HG03342 (cell line): Measurements from ENCODE around the gene GPR3.
"Not testable (repeated sequence)": the region's sequence is repeated elsewhere in the genome, so short reads cannot be mapped to it uniquely, and the experiment has no call there.

ENCODE experiments used
- ATAC-seq: cut with Tn5 transposase; IDR thresholded peaks from one replicate; pipeline ENCODE4 v1.9.1; 2021; ENCODE audit warnings: mild to moderate bottlenecking, moderate library complexity; ENCODE audit not compliant: unreplicated experiment

GPR3 gene

DNA sequence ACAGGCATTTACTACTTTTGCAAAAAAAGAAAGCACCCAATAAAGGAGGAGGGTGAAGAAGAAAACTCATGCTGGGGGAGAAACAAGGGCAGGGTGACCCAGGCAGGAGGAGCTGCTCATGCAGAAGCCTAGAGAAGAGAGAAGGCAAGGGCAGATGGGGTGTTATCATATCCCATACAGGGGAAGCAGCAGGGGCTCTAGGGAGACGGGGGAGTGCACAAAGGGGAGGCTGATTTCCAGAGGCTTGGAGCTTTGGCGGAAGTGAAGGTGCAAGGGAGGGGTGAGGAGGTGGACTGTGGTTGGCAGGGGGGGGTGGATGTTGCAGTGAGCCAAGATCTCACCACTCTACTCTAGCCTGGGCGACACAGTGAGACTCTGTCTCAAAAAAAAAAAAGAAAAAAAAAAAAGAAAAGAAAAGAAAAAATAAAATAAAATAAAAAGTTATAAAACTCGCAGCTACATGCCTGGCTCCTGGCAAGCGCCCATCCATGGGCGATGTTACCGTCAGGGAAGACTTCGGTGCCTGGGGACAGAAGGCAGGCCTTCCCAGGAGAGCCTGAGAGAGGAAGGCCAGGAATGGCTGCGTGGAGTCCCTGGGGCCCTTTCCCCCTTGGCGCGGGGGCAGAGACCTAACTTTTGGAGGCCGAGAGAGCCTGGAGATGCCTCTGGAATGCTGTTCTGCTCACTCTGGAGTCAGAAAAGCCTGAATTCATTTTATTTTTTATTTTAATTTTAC lies 14.5 kb upstream of the GPR3 start:
- ATAC-seq = no peak

DNA sequence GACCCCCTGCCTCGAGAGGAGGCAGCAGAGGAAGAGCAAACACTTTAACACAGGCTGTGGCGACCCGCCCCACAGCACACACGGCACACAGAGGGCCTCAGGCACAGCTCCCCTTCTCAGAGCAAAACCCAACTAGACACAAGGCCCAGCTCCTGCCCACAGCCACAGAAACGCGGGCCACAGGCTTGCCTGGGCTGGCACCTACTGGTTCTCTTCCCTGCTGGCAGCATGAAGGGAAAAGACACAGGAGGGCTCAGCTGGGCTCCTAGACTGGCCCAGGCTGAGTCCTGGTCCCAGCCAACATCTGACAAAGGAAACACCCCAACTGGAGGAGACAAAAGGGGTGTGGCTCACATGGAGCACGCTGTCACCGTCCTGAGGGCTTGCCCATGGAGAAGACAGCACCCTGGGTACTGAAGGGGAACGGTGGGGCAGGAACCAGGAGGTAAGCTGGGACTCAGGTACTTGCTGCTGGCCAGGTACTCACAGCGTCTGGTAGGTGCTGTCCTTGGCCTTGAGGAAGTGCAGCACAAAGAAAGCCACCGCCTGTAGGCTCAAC lies 12.8 kb upstream of the GPR3 start:
- ATAC-seq = no peak

DNA sequence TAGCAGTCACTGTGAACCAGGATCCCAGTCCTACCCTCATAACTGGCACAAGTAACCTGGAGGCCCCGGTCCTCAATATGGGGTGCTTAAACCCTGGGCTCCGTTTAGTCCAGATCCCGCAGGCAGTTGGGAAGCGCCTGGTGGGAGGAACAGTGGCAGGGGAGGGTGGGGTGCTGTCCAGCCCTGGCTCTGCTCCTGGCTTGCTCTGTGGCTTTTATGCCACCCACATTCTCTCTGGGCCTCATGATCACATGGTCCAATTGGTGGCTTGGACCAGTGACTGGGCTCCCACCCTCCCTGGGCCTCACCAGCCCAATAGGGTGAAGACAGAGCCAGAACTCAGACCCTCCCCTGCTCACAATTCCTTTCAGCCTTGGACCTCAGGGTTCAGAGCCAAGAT lies 12.2 kb upstream of the GPR3 start:
- ATAC-seq = no peak

DNA sequence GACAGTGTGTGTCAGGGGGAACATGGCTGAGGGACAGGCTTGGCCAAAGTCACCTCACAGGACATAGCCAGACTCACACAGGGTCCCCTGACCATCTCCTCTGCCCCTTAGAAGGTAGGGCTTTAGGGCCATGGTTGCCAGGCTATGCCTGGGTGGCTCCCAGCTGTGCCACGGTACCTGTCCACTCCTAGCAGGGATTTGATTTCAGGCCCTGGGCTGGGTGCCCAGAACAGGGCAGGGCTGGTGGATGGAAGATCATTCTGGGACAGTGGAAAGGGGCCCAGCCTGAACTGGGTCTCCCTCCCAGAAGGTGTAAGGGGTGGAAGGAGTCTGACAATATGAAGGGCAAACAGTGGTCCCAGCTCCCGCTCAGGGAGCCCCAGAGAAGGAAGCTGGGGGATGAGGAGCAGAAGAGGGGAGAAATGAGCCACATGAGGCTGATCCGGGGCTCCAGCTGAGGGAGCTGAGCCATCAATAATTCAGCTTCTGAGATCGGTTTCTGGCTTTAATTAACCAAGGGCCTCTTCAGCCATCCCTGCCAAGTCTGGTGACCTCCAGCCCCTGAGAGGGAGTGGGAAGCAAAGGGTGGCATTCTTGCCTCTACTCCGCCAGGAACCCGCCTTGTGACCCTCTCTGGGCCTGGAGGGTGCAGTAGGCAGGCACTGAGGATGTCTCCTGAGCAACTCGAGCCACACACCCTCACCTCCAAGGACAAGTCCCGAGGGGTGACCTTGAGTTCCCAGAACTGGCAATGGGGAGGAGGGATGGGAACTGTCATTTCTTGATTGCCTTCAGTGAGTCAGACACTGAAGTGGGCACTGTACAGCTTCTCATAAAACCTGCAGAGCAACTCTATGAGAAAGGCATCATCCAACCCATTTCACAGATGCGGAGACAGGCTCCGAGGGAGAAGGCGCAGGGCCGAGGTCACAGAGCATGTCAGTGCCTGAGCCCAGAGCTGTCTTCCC lies 11.4 kb upstream of the GPR3 start:
- ATAC-seq = no peak

DNA sequence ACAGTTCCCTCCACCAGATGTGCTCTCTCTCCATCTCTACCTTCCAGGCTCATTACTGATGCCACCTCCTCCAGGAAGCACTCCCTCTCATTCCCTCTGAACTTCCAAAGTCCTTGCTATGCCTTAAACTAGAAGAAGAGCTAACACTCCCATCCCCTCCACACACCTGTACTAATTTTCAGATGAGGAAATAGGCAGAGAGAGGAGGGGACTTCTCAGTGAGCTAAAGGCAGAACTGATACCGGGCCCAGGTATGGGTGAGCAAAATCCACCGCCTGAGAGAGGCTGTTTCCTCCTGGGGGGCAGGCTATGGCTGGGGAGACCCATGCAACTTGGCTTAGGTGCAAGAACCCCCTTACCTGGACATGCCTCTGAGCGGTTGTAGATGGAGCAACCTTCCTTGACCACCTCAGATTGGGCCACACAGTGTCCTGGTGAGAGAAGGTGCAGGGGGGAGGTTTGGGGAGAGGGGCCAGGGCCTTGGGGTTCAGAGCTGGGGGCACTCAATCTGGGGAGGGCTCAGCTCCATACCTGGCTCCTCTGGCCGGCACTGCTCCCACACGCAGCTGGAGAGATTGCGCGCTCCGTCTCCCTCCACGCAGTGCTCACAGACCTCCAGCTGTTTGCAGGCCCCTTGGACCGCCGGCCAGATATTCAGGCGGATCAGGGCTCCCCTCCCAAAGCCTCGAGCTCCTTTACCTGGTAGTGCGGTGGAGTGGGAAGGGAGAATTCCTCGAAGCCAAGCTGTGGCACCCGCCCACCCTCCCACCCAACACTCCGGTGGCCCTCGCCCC lies 10.3 kb upstream of the GPR3 start:
- no peak for ATAC-seq

DNA sequence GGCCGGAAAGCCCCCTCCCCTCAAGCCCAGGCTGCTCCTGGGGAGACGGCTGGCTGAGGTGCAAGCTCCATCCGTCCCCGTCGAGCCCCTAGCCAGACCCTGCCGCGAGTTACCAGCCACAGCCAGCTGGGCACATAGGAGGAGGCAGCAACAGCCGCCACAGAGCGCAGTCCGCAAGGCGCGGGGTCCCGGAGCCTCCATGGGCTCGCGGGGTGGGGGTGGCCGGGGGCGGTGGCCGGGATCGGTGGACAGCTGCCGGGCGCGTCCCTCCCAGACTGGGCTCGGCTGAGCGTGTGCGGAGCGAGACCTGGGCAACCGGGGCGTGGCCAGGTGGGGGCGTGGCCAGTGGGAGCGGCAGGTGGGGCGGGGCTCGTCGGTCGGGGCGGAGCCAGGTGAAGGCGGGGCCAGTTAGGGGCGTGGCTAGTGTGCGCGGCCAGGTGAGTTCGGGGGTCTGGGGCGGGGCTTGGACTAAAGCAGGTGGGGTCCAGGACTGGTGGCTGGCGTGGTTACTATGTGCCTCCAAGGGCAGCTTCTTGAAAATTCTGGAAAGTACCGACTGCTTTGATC lies 9.3 kb upstream of the GPR3 start, which contains the start of gene CD164L2:
CD164L2 (minus strand) TSS at position 295 of the 567 bp plus-strand sequence; CDS start at position 201, 94 bp downstream.
- no peak for ATAC-seq

DNA sequence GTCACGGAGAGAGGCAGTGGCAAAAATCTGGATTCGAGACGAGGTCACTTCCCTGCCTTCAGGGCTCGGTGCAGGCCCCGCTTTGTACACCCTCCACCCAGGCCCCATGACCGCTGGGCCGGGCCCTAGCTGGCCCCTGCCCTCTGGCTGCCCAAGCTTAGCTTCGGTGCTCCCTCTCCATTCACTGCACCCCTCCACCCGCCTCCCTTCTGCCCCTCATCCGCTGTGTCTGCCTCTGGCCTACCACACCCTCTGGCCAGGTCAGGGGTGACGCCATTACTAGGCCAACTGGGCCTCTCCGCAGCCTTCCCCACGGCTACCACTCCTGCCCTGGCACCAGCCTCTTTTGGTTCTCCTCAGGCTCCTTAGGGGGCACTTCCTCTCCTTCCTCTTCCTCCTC lies 8.8 kb upstream of the GPR3 start:
- ATAC-seq = no peak

DNA sequence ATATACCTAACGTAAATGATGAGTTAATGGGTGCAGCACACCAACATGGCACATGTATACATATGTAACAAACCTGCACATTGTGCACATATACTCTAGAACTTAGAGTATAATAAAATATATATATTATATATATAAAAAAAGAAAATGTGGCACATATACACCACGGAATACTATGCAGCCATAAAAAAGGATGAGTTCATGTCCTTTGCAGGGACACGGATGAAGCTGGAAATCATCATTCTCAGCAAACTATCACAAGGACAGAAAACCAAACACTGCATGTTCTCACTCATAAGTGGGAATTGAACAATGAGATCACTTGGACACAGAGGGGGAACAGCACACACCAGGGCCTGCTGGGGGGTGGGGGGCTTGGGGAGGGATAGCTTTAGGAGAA lies 7.6 kb upstream of the GPR3 start:
- not testable (repeated sequence) for ATAC-seq

DNA sequence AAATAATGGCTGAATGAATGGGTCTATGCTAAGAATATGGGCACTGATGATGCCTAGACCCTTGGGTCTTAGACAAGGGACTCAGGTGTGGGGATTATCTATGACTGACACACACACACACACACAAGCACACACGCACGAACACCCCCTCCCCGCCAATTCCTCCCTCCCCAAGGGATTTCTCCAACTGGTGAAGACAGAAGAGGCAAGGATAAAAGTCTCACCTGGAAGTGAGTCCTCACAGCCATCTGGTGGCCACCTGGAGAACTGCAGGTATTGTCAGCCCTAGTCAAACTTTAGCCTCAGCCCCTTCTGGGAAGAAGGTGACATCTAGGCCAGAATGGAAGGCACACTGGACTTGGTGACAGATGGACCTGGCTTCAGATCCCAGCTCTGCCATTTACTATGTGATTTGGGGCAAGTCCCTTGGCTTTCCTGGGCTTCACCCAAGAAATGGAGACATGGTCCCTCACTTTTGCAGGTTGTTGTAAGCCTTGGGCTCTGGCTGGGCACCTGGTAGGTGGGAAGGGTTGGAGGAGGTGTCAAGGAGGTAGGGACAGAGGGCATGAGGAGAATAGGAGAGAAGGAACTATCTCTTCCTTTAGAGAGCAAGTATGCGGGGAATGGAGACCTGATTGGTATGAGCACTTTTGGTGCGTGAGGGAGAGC lies 4.0 kb upstream of the GPR3 start:
- ATAC-seq = no peak

DNA sequence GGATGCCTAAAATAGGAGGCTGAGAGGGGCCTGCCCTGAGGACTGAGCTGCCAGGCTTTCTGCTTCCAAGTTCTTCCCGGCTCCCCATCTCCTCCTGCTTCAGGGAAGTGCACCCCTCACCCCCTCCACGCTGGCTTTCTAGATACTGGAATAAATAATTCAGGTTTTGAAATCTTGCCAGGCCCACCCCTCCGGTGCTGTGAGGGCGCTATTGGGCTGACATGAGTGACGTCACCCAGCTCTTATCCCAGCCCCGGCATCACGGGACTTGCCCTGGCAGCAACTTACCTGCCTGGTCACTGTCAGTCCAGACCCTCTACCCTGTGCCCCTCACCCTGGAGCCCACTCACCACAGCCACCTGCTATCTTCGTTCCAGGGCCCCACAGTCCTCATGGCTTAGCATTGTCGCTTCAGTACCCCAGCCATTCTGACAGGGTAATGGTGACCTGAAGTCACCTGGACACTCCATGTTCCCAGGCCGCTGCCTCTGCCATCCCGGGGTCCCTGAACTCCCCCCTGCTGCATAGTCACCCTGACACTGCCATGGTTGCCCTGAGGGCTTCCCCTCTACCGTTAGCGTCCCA lies 819 bp upstream of the GPR3 start:
- no peak for ATAC-seq

DNA sequence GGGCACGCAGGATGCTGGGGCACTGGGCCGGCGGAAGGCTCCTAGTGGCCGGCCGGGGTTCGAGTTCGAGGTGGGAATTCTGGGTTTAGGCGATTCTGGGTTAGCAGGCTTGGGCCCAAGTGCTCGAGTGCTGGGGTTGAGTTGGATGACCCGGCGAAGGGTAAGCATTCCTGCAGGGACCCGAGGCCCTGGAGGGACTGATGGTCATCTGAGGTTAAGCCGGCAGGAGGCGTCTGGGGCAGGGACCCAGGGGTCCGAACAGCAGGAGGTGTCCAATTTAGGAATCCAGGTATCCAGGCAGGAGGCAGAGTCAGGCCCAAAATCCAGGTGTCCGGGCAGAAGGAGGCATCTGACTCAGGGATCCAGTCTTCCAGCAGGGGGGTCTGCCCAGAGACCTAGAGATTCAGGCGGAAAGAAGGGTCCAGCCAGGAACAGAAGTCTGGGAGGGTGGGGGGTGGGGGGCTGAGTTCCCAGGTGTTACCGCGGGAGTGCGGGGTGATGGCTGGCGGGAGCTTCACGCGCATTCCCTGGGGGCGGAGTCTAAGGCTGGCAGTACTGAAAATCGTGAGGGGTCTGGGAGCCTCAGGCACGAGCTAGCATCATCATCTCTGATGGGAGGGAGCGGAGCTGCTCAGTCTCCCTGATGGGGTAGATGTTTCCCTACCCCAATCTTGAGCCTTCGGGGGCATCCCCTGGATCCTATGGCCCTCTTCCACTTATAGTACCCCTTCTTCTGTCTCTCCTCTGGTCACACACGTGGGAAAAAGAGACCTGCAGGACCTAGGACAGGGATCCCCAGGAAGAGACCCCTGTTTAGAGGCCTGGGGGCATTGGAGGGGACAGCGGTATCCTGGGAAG lies 585 bp downstream of the GPR3 start:
- no peak for ATAC-seq

DNA sequence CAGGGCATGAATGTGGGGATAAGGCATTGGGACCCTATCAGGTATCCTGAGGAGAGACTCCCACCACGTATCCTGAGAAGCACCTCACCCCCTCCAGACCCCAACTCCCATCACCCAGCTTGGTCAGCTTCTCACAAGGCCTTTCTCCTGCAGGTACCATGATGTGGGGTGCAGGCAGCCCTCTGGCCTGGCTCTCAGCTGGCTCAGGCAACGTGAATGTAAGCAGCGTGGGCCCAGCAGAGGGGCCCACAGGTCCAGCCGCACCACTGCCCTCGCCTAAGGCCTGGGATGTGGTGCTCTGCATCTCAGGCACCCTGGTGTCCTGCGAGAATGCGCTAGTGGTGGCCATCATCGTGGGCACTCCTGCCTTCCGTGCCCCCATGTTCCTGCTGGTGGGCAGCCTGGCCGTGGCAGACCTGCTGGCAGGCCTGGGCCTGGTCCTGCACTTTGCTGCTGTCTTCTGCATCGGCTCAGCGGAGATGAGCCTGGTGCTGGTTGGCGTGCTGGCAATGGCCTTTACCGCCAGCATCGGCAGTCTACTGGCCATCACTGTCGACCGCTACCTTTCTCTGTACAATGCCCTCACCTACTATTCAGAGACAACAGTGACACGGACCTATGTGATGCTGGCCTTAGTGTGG lies 1.3 kb downstream of the GPR3 start:
- ATAC-seq = no peak

DNA sequence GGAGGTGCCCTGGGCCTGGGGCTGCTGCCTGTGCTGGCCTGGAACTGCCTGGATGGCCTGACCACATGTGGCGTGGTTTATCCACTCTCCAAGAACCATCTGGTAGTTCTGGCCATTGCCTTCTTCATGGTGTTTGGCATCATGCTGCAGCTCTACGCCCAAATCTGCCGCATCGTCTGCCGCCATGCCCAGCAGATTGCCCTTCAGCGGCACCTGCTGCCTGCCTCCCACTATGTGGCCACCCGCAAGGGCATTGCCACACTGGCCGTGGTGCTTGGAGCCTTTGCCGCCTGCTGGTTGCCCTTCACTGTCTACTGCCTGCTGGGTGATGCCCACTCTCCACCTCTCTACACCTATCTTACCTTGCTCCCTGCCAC lies 1.8 kb downstream of the GPR3 start:
- ATAC-seq = no peak

DNA sequence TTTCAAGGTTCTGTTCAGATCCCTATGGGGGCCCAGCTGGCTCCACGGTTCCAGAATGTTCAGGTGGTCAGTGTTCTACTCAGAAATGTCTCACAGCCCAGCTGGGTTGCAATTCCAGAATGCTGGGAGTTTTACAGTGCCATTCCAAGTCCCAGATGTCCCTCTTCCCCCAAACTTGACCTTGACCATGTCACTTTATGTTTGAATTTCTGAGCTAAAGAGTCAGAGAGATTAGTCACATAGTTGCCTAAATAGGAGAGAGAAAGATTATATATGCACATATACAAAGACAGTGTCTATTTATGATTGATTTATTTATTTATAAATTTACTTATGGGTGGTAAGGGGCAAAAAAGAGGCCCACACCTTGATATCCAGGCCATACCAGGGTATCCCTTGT lies 2.5 kb downstream of the GPR3 start:
- ATAC-seq = no peak

DNA sequence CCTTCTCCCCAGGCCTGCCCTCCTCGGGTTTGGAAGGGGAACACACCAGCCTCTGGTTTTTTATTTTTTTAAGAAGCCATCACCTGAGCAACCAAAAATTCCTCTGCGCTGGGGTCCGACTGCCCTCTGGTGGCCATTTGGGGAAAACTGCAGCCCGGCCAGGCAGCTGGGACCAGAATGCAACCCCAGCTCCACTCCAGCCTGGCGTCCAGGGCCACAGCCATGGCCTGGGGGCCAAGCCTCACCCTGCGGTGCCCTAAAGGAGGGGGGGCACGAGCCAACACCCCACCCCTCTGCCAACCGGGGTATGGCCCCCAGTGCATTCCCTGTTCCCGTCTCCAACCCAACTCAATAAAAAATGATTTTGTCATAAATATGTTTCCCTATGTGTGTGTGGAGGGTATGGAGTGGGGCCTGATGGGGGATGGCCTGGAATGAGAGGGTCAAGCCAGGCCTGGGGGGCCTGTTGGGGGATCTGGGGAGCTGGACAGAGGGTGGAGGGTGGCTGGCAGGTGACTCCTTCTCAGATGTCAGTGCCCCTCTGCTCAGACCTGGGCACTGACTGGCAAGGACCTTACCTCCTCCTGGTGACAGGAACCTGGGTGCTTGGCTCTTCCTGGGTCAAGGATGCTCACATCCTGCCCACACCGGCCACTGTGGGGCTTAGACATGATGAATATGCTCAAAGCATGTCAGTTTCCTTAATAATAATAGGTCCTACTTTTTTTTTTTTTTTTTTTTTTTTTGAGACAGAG lies 3.2 kb downstream of the GPR3 start:
- no peak for ATAC-seq

DNA sequence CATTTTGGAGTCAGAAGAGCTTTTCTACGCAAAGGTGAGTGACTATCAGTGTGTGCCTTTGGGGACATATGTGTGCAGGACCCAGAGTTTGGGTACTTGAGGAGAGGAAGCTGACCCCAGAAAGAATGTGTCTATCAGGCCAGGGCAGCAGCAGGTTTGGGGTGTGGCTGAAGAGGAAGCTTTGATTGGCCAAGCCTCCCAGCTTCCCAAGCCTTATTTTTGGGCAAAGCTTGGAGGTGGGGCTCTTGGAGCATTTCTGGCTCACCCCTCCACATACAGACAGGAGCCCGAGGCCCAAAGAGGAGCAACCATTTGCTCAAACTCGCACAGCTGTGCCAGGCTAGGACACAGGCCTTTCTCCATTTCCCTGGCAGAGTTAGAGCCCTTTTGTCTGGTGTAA lies 4.7 kb downstream of the GPR3 start:
- no peak for ATAC-seq

DNA sequence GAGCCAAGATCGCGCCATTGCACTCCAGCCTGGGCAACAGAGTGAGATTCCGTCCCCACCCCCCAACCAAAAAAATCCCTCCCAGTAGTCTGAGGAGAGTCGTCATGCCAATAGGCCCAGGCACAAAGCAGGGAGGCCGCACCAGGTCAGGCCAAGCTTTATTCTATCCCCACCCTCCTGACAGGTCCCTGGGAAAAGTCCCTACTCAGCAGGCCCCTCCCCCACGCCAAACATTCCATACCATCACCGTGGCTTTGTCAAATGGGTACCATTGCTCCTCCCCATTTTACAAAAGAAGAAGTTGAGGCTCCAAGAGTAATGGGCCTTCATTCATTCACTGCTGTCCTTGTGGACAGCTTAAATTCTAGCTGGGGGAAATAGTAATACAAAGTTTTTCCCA lies 5.3 kb downstream of the GPR3 start:
- no peak for ATAC-seq
